Activated CD8-positive, alpha-beta memory T cell treated with anti-CD3 and anti-CD28 coated beads, Interleukin-2, amount 50 U/mL, for 1 hour (primary cell): ENCODE measurements around the gene ZNF213.

Experiments used
- DNase-seq: peaks from one replicate; pipeline ENCODE4 v3.0.0-alpha.2; 2020; ENCODE audit errors: extremely low read depth

ZNF213 gene, protein sequence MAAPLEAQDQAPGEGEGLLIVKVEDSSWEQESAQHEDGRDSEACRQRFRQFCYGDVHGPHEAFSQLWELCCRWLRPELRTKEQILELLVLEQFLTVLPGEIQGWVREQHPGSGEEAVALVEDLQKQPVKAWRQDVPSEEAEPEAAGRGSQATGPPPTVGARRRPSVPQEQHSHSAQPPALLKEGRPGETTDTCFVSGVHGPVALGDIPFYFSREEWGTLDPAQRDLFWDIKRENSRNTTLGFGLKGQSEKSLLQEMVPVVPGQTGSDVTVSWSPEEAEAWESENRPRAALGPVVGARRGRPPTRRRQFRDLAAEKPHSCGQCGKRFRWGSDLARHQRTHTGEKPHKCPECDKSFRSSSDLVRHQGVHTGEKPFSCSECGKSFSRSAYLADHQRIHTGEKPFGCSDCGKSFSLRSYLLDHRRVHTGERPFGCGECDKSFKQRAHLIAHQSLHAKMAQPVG

GRCh38 chr16:3134338-3135125 lies at the start of gene ZNF213:
TSS of gene ZNF213 (plus strand) at chr16:3135029. CDS start at chr16:3137281, 2,252 bp downstream.
- DNase-seq = peak; percentile 89

- DNase-seq = no peak
Measured at GRCh38 chr16:3085868-3086595, 48.8 kb upstream of the ZNF213 start.

DNA sequence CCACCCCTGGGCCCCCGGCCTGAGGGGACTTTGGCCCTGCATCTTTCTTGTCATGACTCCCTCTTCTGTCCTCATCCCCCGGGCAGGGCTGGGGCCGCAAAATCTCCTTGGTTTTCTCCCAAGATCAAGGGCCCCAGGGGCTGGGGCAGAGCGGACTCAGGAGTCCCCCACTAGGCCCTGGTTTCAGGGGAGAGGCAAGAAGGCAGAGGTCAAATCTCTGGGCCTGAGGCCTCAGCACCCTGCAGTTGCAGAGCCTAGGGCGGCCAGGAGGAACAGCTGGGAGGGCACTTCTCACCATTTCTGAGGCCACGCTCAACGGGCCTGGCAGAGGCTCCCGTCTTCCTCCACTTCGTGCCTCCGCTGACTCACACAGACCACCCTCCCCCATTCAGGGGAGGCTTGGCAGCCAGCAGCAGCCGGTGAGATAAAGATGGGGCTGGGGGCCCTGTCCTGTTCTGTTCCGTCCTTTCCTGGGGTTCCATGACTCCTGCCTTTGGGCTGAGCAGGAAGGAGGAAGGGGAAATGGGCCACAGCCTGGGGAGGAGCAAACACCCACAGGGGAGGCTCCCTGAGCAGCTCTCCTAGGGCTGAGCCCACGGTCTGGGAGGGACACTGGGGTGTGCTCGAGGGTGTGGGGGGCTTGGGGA lies 48.1 kb upstream of the ZNF213 start:
- DNase-seq = no peak

- DNase-seq = no peak
Measured at GRCh38 chr16:3087243-3088235, 47.3 kb upstream of the ZNF213 start.

- DNase-seq = no peak
Measured at GRCh38 chr16:3088450-3088849, 46.4 kb upstream of the ZNF213 start.

DNA sequence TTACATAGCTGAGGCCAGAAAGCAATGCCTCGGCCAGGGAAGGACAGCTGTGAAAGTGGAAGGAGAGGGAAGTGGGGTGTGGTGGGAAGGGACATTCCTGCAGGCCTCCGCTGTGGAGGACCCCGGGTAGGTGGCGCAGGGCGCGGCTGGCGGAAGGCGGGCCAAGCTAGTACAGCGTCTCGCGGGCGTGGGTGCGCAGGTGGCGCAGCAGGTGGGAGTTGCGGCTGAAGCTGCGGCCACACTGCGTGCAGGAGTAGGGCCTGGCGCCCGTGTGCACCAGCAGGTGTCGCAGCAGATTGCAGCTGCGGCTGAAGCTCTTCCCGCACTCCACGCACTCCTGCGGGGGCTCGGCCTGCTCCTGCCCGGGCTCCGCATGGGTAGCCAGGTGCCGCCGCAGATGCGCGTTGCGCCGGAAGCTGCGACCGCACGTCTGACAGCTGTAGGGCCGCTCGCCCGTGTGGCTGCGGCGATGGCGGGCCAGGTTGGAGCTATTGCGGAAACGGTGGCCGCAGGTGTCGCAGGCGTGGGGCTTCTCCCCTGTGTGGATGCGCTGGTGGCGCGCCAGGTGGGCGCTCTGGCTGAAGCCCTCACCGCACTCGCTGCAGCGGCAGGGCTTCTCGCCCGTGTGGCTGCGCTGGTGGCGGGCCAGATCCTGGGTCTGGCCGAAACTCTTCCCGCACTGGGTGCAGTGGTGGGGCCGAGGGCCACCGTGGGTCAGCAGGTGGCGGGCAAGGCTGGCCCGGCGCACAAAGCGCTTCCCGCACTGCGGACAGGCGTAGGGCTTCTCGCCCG lies 45.7 kb upstream of the ZNF213 start:
- no peak for DNase-seq

- no peak for DNase-seq
Measured at GRCh38 chr16:3089717-3090592, 44.9 kb upstream of the ZNF213 start.

DNA sequence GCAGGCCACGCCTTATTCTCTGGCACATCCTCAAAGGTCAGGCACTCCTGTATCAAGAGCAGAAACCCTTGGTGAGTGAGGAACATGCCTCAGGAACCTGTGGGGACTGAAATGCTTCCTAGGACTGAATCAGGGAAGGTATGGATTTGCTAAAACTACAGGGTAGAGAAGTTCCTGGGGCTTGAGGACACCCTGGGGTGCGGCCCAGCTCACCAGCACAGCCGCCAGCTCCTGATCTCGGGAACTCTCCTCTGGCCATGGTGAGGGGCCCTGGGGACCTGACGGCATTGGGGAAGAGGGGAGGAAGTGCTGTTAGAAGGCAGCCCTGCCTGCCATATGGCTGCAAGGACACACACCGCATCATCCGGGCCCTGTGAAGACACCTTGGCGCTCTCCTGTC lies 43.3 kb upstream of the ZNF213 start:
- no peak for DNase-seq

- no peak for DNase-seq
Measured at GRCh38 chr16:3092501-3092941, 42.3 kb upstream of the ZNF213 start.

GRCh38 chr16:3094289-3095027 lies 40.4 kb upstream of the ZNF213 start:
- no peak for DNase-seq

GRCh38 chr16:3095869-3096268 lies 39.0 kb upstream of the ZNF213 start:
- DNase-seq = no peak

GRCh38 chr16:3096362-3096761 lies 38.5 kb upstream of the ZNF213 start:
- DNase-seq = no peak

DNA sequence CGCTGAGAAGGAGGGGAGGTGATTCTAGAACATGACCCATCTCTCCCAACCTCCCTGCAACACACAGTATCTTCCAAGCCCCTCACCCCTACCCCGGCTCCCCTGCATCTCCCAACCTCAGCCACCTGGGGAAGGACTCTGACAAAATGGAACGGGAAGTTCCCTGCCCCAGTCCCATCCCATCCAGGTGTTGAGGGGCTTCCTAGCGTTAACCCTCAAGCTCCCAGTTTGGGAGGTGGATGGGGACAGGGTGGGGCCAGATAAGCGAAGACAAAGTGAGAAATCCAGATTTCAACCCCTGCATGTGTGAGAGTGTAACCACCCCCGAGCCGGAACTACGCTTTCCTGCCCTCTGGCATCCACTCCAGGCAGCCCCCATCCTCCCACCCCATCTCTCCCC lies 37.6 kb upstream of the ZNF213 start:
- DNase-seq = no peak

GRCh38 chr16:3098459-3099394 lies 36.1 kb upstream of the ZNF213 start, which contains the start of gene ZSCAN10:
TSS of gene ZSCAN10 (minus strand) at chr16:3099294. CDS start at chr16:3092937, 6,357 bp downstream.
- no peak for DNase-seq

- no peak for DNase-seq
Measured at GRCh38 chr16:3099395-3099731, 35.5 kb upstream of the ZNF213 start.

GRCh38 chr16:3099732-3100499 lies 34.9 kb upstream of the ZNF213 start:
- peak; percentile 69 for DNase-seq
